Fibroblast of lung (primary cell): ENCODE data around the gene KCNG2. TPM values are rescaled to one million over a fixed set of nuclear protein-coding genes. Genes with fewer than 3 reads are reported as not detected.

Source experiments
- DNase-seq, 2 donors: peaks; one replicate each; pipeline versions ENCODE4 v3.0.0 to v3.0.0-alpha.2; 2010; ENCODE audit warnings: low read depth in 2 of 2
- H2AFZ ChIP-seq: 2 replicates; pipeline ENCODE4 v1.5.1; 2012; ENCODE audit warnings: low read length, control low read depth, inconsistent platforms
- H3K27ac ChIP-seq: 2 replicates; pipeline ENCODE4 v1.5.1; 2011; ENCODE audit warnings: low read length, control low read depth; ENCODE audit not compliant: insufficient read depth
- H3K27me3 ChIP-seq: 2 replicates; pipeline ENCODE4 v1.5.1; 2011; ENCODE audit warnings: mild to moderate bottlenecking, low read length; ENCODE audit not compliant: control insufficient read depth, insufficient read depth
- H3K36me3 ChIP-seq: 2 replicates; pipeline ENCODE4 v1.5.1; 2011; ENCODE audit warnings: low read length; ENCODE audit not compliant: control insufficient read depth, insufficient read depth
- H3K4me1 ChIP-seq: 2 replicates; pipeline ENCODE4 v1.5.1; 2011; ENCODE audit warnings: low read length; ENCODE audit not compliant: control insufficient read depth, insufficient read depth; ENCODE audit errors: extremely low read depth
- H3K4me2 ChIP-seq: 2 replicates; pipeline ENCODE4 v1.5.1; 2011; ENCODE audit warnings: low read length, control low read depth; ENCODE audit not compliant: insufficient read depth; ENCODE audit errors: extremely low read depth
- H3K4me3 ChIP-seq, 4 experiments: fragments of 200-600 bp in 1 of 4; sonication (generic) in 1 of 4; replicated peaks in 1 of 4; 2 replicates each; pipeline ENCODE4 v1.5.1; 2011 to 2016; ENCODE audit warnings: low read length in 4 of 4, low read depth in 3 of 4, mild to moderate bottlenecking in 3 of 4, control low read depth in 2 of 4, inconsistent platforms in 1 of 4, mixed read lengths in 1 of 4; ENCODE audit not compliant: insufficient read depth in 1 of 4; ENCODE audit errors: control extremely low read depth in 1 of 4
- H3K79me2 ChIP-seq: 2 replicates; pipeline ENCODE4 v1.5.1; 2012; ENCODE audit warnings: mild to moderate bottlenecking, low read length, inconsistent platforms; ENCODE audit not compliant: control insufficient read depth, insufficient read depth
- H3K9ac ChIP-seq: 2 replicates; pipeline ENCODE4 v1.5.1; 2011; ENCODE audit warnings: mild to moderate bottlenecking, low read length, control low read depth; ENCODE audit not compliant: insufficient read depth
- H3K9me3 ChIP-seq: 2 replicates; pipeline ENCODE4 v1.5.1; 2012; ENCODE audit warnings: low read depth, low read length; ENCODE audit not compliant: control insufficient read depth, insufficient read depth
- H4K20me1 ChIP-seq: 2 replicates; pipeline ENCODE4 v1.5.1; 2011; ENCODE audit warnings: low read length; ENCODE audit not compliant: control insufficient read depth, insufficient read depth; ENCODE audit errors: extremely low read depth
- CTCF ChIP-seq, 2 donors: IDR thresholded peaks in 1 of 2; conservative IDR thresholded peaks in 1 of 2; 1 replicate in 1 of 2; 2 replicates in 1 of 2; pipeline ENCODE4 v1.5.1; 2011 to 2012; ENCODE audit warnings: low read length in 2 of 2, control low read depth in 1 of 2, inconsistent platforms in 1 of 2, low read depth in 1 of 2, mild to moderate bottlenecking in 1 of 2
- EZH2 ChIP-seq: IDR thresholded peaks from 2 replicates; pipeline ENCODE4 v1.5.1; 2012; ENCODE audit warnings: low read length, control low read depth, mild to moderate bottlenecking; ENCODE audit errors: missing control alignments
- polyA plus RNA-seq, 2 donors: library from polyadenylated mRNA; depleted of rRNA in 1 of 2; stranded (reverse) in 1 of 2; unstranded in 1 of 2; fragments of >200 nt; gene quantifications; 2 replicates each; pipeline ENCODE4 v1.2.1, GENCODE V29; 2011 to 2012; ENCODE audit warnings: missing spikeins in 1 of 2
- total RNA-seq: library from RNA; depleted of rRNA; stranded (reverse); fragments of >200 nt; gene quantifications from 2 replicates; pipeline ENCODE4 v1.2.1, GENCODE V29; 2014

The KCNG2 gene
- total and polyA plus RNA-seq, 2 donors (not counting 1 experiment from before 2014, with no cell fraction given) = 0.42 to 10.1 TPM

- no peak overlapping the region for H3K4me3 ChIP-seq
- H3K9me3 ChIP-seq = no peaks in the 10 kb centered on the region
- H3K9ac ChIP-seq = no peak overlapping the region
- no peak overlapping the region for H3K4me2 ChIP-seq
- H3K27me3 ChIP-seq = no peaks in the 10 kb centered on the region
- no peak overlapping the region for H3K27ac ChIP-seq
- H3K79me2 ChIP-seq = peaks cover 23% of the 10 kb centered on the region
- DNase-seq = no peak
- H3K36me3 ChIP-seq = peaks cover 2% of the 10 kb centered on the region
- no peaks in the 10 kb centered on the region for H4K20me1 ChIP-seq
- TF ChIP-seq CTCF (conservative IDR thresholded peaks at IDR 0.05 in 1 of 2, IDR thresholded peaks at IDR 0.05 in 1 of 2; ENCODE audit: low read depth in 1 of 2, low read length in 2 of 2) = no peak
- TF ChIP-seq EZH2 = no peak
- peaks cover 5% of the 10 kb centered on the region for H3K4me1 ChIP-seq
- H2AFZ ChIP-seq = no peak overlapping the region
Measured at GRCh38 chr18:79939096-79939495, 141.4 kb downstream of the KCNG2 start.

- Histone ChIP-seq H3K4me3 (no peak overlapping the region), H2AFZ (no peak overlapping the region), H3K4me2 (no peak overlapping the region), H3K27ac (no peak overlapping the region), H3K9ac (no peak overlapping the region), H3K9me3 (no peaks in the 10 kb centered on the region), H3K4me1 (no peaks in the 10 kb centered on the region), H3K79me2 (peaks cover 25% of the 10 kb centered on the region), H3K36me3 (peaks cover 2% of the 10 kb centered on the region), H4K20me1 (no peaks in the 10 kb centered on the region), H3K27me3 (no peaks in the 10 kb centered on the region)
- no peak for DNase-seq
- TF ChIP-seq CTCF (conservative IDR thresholded peaks at IDR 0.05 in 1 of 2, IDR thresholded peaks at IDR 0.05 in 1 of 2; ENCODE audit: low read depth in 1 of 2, low read length in 2 of 2) = no peak
- TF ChIP-seq EZH2 = no peak
Measured at GRCh38 chr18:79940126-79940813, 142.5 kb downstream of the KCNG2 start.

GRCh38 chr18:79940814-79941472, 143.2 kb downstream of the KCNG2 start:
- no peak overlapping the region for H3K9ac ChIP-seq
- H3K79me2 ChIP-seq = peaks cover 27% of the 10 kb centered on the region
- no peak overlapping the region for H3K27ac ChIP-seq
- peaks cover 2% of the 10 kb centered on the region for H3K36me3 ChIP-seq
- no peaks in the 10 kb centered on the region for H4K20me1 ChIP-seq
- H3K4me2 ChIP-seq = no peak overlapping the region
- no peaks in the 10 kb centered on the region for H3K27me3 ChIP-seq
- H3K9me3 ChIP-seq = no peaks in the 10 kb centered on the region
- H3K4me3 ChIP-seq = no peak overlapping the region
- no peak for DNase-seq
- H3K4me1 ChIP-seq = no peaks in the 10 kb centered on the region
- no peak overlapping the region for H2AFZ ChIP-seq
- TF ChIP-seq EZH2 (no peak), CTCF (conservative IDR thresholded peaks at IDR 0.05 in 1 of 2, IDR thresholded peaks at IDR 0.05 in 1 of 2; ENCODE audit: low read depth in 1 of 2, low read length in 2 of 2) (no peak)
